T-helper 1 cell treated with Interleukin-12 subunit alpha and Interleukin-12 subunit beta and Interleukin-4 antibody, amounts not matched to agents 30 μg/mL and 1 μg/mL, for 36 hours (primary cell): Measurements from ENCODE around the gene CXCL16.

ENCODE experiments used
- H3K27ac Mint-ChIP-seq: one replicate; pipeline ENCODE4 v1.8.0; 2021; ENCODE audit warnings: mild to moderate bottlenecking, mixed read lengths
- H3K27me3 Mint-ChIP-seq: one replicate; pipeline ENCODE4 v1.8.0; 2021; ENCODE audit warnings: low read depth, mixed read lengths
- H3K36me3 Mint-ChIP-seq: one replicate; pipeline ENCODE4 v1.8.0; 2021; ENCODE audit warnings: low read depth, mixed read lengths
- H3K4me1 Mint-ChIP-seq: one replicate; pipeline ENCODE4 v1.8.0; 2021; ENCODE audit warnings: low read depth, mixed read lengths
- H3K4me3 Mint-ChIP-seq: one replicate; pipeline ENCODE4 v1.8.0; 2021; ENCODE audit warnings: mild to moderate bottlenecking, moderate library complexity, mixed read lengths
- H3K9me3 Mint-ChIP-seq: one replicate; pipeline ENCODE4 v1.8.0; 2021; ENCODE audit warnings: mixed read lengths

The CXCL16 gene

DNA sequence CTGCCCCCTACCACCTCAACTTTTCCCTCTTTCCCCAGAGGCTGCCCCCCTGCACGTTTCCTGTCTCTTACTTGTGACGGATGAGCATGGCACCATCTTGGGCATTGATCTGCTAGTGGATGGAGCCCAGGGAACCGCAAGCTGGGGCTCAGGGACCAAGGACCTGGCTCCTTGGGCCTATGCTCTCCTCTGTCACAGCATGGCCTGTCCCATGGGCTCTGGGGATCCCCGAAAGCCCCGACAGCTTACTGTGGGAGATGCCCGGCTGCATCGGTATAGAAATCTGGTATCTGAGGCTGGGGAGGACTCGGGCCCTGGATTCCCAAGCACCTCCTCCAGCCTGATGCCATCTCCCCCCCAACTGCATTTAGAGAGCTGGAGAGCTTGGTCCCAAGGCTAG is 1.8 kb upstream of the CXCL16 start:
- Mint-ChIP-seq H3K4me1 (peaks cover 21% of the 10 kb centered on the region), H3K9me3 (no peaks in the 10 kb centered on the region), H3K27me3 (peaks cover 37% of the 10 kb centered on the region), H3K4me3 (peak overlapping the region; percentile 61), H3K27ac (no peak overlapping the region), H3K36me3 (peaks cover 2% of the 10 kb centered on the region)

DNA sequence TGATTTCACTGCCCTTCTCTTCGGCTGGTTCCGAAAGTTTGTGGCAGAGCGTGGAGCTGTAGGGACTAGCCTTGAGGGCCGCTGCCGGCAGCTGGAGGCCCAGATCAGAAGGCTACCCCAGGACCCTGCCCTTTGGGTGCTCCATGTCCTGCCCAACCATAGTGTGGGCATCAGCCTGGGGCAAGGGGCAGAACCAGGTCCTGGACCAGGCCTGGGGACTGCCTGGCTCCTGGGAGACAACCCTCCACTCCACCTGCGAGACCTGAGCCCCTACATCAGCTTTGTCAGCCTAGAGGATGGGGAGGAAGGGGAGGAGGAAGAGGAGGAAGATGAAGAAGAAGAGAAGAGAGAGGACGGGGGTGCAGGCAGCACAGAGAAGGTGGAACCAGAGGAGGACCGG is 856 bp upstream of the CXCL16 start:
- Mint-ChIP-seq H3K9me3 (no peaks in the 10 kb centered on the region), H3K27ac (peak overlapping the region; percentile 53), H3K4me3 (peak overlapping the region; percentile 85), H3K36me3 (peaks cover 6% of the 10 kb centered on the region), H3K27me3 (peaks cover 41% of the 10 kb centered on the region), H3K4me1 (peaks cover 26% of the 10 kb centered on the region)

DNA sequence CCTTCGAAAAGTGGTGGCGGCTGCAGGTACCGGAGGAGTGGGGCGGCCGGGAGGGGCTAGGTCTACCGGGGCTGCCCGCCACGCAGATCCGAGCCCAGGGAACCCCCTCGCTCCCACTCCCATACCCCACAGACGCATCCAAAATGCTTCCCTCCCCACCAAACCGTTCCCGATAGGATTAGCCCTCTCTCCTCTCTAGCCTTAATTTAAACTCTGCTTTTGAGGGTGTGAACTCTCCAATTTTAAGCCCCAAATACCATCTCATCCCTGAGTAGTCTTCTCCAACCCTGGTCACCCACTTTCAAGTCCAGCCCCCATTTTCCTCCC is 260 bp upstream of the CXCL16 start:
- Mint-ChIP-seq H3K4me3 (peak overlapping the region; percentile 85), H3K9me3 (no peaks in the 10 kb centered on the region), H3K36me3 (peaks cover 6% of the 10 kb centered on the region), H3K27me3 (peaks cover 41% of the 10 kb centered on the region), H3K27ac (peak overlapping the region; percentile 53), H3K4me1 (peaks cover 23% of the 10 kb centered on the region)

DNA sequence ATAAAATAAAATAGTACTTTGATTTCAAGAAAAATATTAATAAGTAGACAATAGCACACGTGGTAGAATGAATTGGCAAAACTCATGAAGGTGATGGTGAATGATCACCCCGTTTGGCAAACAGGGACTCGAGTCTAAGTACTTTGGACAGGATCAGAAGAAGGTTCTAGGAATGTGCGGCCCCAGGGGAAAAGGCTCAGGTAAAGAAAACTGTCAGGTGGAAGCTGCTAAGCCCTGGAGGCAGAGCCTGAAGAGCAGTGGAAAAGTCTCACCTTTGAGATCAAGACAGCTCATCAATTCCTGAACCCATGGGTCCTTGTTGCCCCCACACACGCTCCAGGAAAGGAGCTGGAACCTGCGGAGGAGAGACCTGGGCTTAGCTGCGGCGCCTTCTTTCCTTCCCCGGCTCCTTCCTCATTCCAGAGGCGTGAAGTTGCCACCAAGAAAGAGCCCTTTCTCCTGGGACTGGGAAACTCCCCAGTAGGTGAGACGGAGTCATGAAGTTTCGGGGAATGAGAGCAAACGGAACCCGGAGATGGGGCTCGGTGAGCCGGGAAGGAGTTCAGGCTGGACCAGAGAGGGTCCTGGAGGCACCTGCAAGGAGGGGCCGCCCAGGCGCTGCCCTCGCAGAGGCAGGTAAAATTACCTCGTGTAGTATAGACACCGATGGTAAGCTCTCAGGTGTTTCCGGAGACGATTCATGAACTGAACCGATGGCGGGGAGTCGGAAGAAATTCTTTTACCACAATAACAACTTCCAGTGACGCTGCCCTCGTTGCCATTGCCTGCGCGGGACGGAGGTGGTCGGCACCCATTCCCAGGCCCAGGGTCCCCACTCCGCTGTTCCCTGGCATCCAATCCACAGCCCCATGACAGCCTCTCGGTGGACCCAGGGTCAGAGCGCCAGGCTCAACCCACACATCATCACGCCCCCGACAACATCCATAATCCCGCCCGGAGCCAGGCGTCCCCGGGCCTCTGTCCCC is 1.3 kb downstream of the CXCL16 start:
- H3K4me3 Mint-ChIP-seq: peak overlapping the region; percentile 76
- H3K27ac Mint-ChIP-seq: peak overlapping the region; percentile 52
- H3K27me3 Mint-ChIP-seq: peaks cover 41% of the 10 kb centered on the region
- H3K9me3 Mint-ChIP-seq: no peaks in the 10 kb centered on the region
- peaks cover 25% of the 10 kb centered on the region for H3K4me1 Mint-ChIP-seq
- peaks cover 9% of the 10 kb centered on the region for H3K36me3 Mint-ChIP-seq

DNA sequence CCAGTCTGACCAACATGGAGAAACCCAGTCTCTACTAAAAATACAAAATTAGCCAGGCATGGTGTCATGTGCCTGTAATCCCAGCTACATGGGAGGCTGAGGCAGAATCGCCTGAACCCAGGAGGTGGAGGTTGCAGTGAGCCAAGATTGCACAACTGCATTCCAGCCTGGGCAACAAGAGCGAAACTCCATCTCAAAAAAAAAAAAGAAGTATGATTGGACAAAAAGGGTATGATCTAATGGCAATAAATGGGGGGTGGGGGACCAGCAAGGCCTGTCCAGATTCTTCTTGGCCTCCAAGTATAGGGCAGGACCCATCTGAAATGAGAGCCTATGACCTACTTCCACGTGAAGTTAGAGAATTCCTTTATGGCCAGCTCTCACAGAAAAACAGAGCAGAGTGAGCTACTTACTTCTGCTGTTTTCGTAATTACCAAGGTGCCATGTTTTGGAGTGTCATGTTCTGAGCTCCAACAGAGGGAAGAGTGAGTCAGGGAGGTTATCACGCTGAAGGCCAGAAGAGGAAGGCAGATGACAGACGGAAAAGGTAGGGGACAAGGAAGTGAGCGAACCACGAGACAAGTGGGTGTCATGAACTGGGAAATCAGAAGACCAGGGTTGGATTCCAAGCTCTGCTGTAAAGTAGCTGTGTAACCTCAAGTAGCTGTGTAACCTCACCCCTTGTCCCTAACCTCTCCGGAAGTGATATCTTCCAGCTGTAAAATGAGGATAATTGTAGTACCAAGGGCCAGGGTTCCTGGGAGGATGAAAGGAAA is 3.7 kb downstream of the CXCL16 start:
- no peak overlapping the region for H3K27ac Mint-ChIP-seq
- H3K4me1 Mint-ChIP-seq: peaks cover 38% of the 10 kb centered on the region

DNA sequence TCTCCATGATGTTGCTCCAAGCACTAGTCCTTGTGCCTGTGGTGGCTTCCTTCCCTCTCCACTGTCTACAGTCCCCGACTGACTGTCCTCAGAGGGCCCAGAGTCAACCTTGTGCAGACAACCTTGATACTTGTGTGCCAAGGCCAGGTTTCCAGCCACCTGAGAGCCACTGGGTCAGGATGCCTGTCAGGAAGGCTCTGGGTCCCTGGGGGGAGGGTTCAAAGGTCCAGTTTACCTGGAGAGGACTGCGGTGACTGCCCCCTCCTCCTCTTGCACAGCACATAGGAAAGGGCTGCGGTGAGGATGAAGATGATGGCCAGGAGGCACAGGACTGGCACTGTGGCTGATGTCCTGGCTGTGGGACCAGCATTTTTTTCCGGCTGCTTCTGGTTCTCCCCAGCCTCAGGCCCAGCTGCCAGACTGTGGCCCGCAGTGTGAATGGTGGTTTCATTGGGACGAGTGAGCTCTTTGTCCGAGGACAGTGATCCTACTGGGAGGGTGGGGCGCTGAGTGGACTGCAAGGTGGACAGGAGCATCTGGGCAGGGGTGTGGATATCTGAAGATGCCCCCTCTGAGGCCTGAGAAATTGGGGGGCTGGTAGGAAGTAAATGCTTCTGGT is 4.8 kb downstream of the CXCL16 start:
- Mint-ChIP-seq H3K27ac (no peak overlapping the region), H3K4me3 (no peak overlapping the region), H3K4me1 (peaks cover 39% of the 10 kb centered on the region), H3K9me3 (no peaks in the 10 kb centered on the region), H3K27me3 (peaks cover 21% of the 10 kb centered on the region), H3K36me3 (peaks cover 11% of the 10 kb centered on the region)

More for the DNA sequence above, 3.7 kb downstream of the CXCL16 start:
- H3K36me3 Mint-ChIP-seq: peaks cover 11% of the 10 kb centered on the region
- no peak overlapping the region for H3K4me3 Mint-ChIP-seq
- no peaks in the 10 kb centered on the region for H3K9me3 Mint-ChIP-seq
- H3K27me3 Mint-ChIP-seq: peaks cover 30% of the 10 kb centered on the region

GRCh38 chr17:4733073-4733531 is 6.6 kb downstream of the CXCL16 start:
- no peaks in the 10 kb centered on the region for H3K9me3 Mint-ChIP-seq
- H3K4me3 Mint-ChIP-seq: peak overlapping the region; percentile 12
- peaks cover 9% of the 10 kb centered on the region for H3K36me3 Mint-ChIP-seq
- peaks cover 9% of the 10 kb centered on the region for H3K27me3 Mint-ChIP-seq
- peaks cover 44% of the 10 kb centered on the region for H3K4me1 Mint-ChIP-seq
- peak overlapping the region; percentile 4 for H3K27ac Mint-ChIP-seq

- H3K27me3 Mint-ChIP-seq: no peaks in the 10 kb centered on the region
- H3K9me3 Mint-ChIP-seq: no peaks in the 10 kb centered on the region
- H3K27ac Mint-ChIP-seq: peak overlapping the region; percentile 91
- peaks cover 48% of the 10 kb centered on the region for H3K4me1 Mint-ChIP-seq
- peaks cover 2% of the 10 kb centered on the region for H3K36me3 Mint-ChIP-seq
- H3K4me3 Mint-ChIP-seq: peak overlapping the region; percentile 60
Measured at GRCh38 chr17:4728124-4728523, 11.6 kb downstream of the CXCL16 start.

GRCh38 chr17:4725646-4726310 is 13.9 kb downstream of the CXCL16 start:
- Mint-ChIP-seq H3K4me1 (peaks cover 35% of the 10 kb centered on the region), H3K27me3 (no peaks in the 10 kb centered on the region), H3K27ac (peak overlapping the region; percentile 38), H3K4me3 (no peak overlapping the region), H3K36me3 (peaks cover 13% of the 10 kb centered on the region), H3K9me3 (no peaks in the 10 kb centered on the region)

DNA sequence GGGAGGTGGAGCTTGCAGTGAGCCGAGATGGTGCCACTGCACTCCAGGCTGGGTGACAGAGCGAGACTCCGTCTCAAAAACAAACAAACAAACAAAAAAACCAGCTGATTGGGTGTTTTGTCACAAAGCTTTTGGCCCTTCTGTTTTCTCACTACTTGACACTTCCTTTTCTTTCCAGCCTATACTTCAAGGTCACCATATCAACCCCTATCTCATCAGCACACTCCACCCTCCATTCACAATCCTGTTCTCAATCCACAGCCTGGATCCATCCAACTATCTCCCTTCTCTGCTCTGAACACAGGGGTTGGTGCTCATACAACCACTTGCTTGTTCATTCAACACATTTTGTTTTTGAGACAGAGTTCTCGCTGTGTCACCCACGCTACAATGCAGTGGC is 15.1 kb downstream of the CXCL16 start:
- no peak overlapping the region for H3K27ac Mint-ChIP-seq
- peaks cover 29% of the 10 kb centered on the region for H3K4me1 Mint-ChIP-seq
- no peaks in the 10 kb centered on the region for H3K9me3 Mint-ChIP-seq
- H3K36me3 Mint-ChIP-seq: peaks cover 21% of the 10 kb centered on the region
- no peak overlapping the region for H3K4me3 Mint-ChIP-seq
- H3K27me3 Mint-ChIP-seq: no peaks in the 10 kb centered on the region

DNA sequence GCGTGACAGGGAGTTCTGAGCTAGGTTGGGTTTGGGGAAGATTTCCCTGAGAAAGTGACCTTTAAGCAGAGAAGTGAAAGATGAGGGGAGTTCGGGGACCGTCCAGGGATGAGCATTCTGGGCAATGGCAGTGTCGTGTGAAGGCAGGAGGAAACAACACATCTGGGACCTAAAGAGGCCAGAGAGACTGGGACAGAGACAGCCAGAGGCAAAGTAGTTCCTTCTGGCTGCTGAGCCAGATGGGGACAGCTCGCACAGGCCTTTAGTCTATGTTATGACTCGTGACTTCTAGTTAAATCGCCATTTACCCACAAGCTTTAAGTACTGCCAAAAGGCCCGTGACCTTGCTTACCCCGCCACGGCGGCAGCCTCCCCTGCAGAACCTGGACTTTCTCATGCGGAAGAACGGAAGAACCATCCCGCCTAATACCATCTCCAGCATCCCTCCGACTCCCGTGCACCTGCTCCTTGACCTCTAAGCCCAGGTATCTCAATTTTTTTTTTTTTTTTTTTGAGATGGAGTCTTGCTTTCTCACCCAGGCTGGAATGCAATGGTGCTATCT is 17.0 kb downstream of the CXCL16 start:
- no peak overlapping the region for H3K27ac Mint-ChIP-seq
- H3K9me3 Mint-ChIP-seq: no peaks in the 10 kb centered on the region
- peaks cover 19% of the 10 kb centered on the region for H3K4me1 Mint-ChIP-seq
- peaks cover 29% of the 10 kb centered on the region for H3K36me3 Mint-ChIP-seq
- no peaks in the 10 kb centered on the region for H3K27me3 Mint-ChIP-seq
- H3K4me3 Mint-ChIP-seq: no peak overlapping the region

DNA sequence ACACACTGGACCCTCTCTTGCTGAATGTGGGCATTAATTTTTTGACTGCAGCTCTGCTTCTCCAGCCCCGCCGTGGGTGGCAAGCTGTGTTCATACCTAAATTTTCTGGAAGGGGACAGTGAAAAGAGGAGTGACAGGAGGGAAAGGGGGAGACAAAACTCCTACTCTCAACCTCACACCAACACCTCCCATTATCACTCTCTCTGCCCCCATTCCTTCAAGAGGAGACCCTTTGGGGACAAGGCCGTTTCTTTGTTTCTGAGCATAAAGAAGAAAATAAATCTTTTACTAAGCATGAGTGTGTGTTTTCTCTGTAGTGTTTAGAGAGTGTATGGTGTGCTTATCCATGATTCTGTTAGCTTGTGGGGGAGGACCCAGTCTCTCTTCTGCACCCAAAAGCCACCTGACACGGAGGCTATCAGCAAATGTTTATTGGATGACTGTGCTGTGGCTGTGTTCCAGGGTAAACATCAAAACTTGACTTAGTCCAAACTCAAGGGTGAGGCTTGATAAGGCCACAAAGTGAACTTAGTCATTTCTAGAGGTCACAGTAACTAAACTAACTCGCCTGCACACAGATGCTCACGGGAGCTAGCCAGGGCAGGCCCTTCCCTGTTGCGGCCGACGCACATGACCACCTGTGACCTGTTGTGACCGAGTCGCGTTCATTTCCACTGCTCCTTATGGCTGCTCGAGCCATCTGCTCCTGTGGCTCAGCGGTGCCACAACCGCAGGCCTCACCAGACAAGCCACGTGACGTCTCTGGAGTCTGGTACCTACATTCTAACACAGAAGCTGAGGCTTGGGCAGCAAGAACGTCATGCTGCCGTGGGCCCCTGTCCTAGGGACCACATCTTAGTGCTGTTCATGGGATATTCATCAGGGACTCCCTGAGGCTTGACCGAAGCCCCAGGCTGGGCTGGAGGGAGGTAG is 18.3 kb downstream of the CXCL16 start:
- peak overlapping the region; percentile 55 for H3K27ac Mint-ChIP-seq
- no peaks in the 10 kb centered on the region for H3K9me3 Mint-ChIP-seq
- no peaks in the 10 kb centered on the region for H3K27me3 Mint-ChIP-seq
- peaks cover 38% of the 10 kb centered on the region for H3K36me3 Mint-ChIP-seq
- no peak overlapping the region for H3K4me3 Mint-ChIP-seq
- peaks cover 23% of the 10 kb centered on the region for H3K4me1 Mint-ChIP-seq

- Mint-ChIP-seq H3K4me1 (peaks cover 21% of the 10 kb centered on the region), H3K4me3 (no peak overlapping the region), H3K27ac (no peak overlapping the region), H3K27me3 (no peaks in the 10 kb centered on the region), H3K9me3 (no peaks in the 10 kb centered on the region), H3K36me3 (peaks cover 41% of the 10 kb centered on the region)
Measured at GRCh38 chr17:4720787-4721186, 18.9 kb downstream of the CXCL16 start.
